Thyroid gland (tissue), 4 donors: ENCODE data around the gene ZNF213. TPM values are rescaled to one million over a fixed set of nuclear protein-coding genes. Genes with fewer than 3 reads are reported as not detected.

Experiments
- DNase-seq, 2 donors: peaks; one replicate each; pipeline ENCODE4 v3.0.0-alpha.2; 2019
- H3K27ac ChIP-seq, 3 donors: fragments of 200-600 bp; sonication (generic); 1 replicate in 2 of 3; 2 replicates in 1 of 3; pipeline ENCODE4 v1.5.1; 2016 to 2019; ENCODE audit warnings: mild to moderate bottlenecking in 1 of 3, moderate library complexity in 1 of 3
- H3K27me3 ChIP-seq: fragments of 200-600 bp; sonication (generic); one replicate; pipeline ENCODE4 v1.5.1; 2019
- H3K36me3 ChIP-seq, 2 donors: fragments of 200-600 bp; sonication (generic); one replicate each; pipeline ENCODE4 v1.5.1; 2016 to 2019
- H3K4me1 ChIP-seq, 2 donors: fragments of 200-600 bp; sonication (generic); one replicate each; pipeline ENCODE4 v1.5.1; 2017 to 2019
- H3K4me3 ChIP-seq, 3 donors: fragments of 200-600 bp; sonication (generic); replicated peaks in 1 of 3; 1 replicate in 2 of 3; 2 replicates in 1 of 3; pipeline ENCODE4 v1.5.1; 2016; ENCODE audit warnings: mild to moderate bottlenecking in 1 of 3
- H3K9me3 ChIP-seq: fragments of 200-600 bp; sonication (generic); one replicate; pipeline ENCODE4 v1.5.1; 2017
- POLR2A ChIP-seq, 2 donors: fragments of 450-650 bp; IDR thresholded peaks; one replicate each; pipeline ENCODE4 v1.6.1; 2017; ENCODE audit warnings: antibody characterized with exemption in 2 of 2, mild to moderate bottlenecking in 2 of 2, moderate library complexity in 1 of 2
- WGBS, 2 donors: methylation state at CpG; one replicate each; pipeline ENCODE4 v1.1.5; 2017; 5-methylcytosine and 5-hydroxymethylcytosine counted together
- intact Hi-C: fragments of 100-400 bp; cut with DNase I; formaldehyde crosslinking; loops from one replicate; pipeline ENCODE4 v1.15.1; 2023
- total RNA-seq, 4 donors: library from RNA; depleted of rRNA; stranded (reverse); fragments of >200 nt; gene quantifications; one replicate each; pipeline ENCODE4 v1.2.3, GENCODE V29; 2016
- TF ChIP-seq, protein P1 (sequence below), 6 experiments: fragments of 200-600 bp in 3 of 6; fragments of 450-650 bp in 3 of 6; sonication (generic) in 3 of 6; IDR thresholded peaks; one replicate each; pipeline ENCODE4 v1.5.1; 2016 to 2019; ENCODE audit warnings: antibody characterized with exemption in 6 of 6, mild to moderate bottlenecking in 2 of 6, inconsistent platforms in 1 of 6, moderate library complexity in 1 of 6

The ZNF213 gene
- total RNA-seq, 4 donors from 2014 or later: 5.2 to 10.2 (median 8.7) TPM

DNA sequence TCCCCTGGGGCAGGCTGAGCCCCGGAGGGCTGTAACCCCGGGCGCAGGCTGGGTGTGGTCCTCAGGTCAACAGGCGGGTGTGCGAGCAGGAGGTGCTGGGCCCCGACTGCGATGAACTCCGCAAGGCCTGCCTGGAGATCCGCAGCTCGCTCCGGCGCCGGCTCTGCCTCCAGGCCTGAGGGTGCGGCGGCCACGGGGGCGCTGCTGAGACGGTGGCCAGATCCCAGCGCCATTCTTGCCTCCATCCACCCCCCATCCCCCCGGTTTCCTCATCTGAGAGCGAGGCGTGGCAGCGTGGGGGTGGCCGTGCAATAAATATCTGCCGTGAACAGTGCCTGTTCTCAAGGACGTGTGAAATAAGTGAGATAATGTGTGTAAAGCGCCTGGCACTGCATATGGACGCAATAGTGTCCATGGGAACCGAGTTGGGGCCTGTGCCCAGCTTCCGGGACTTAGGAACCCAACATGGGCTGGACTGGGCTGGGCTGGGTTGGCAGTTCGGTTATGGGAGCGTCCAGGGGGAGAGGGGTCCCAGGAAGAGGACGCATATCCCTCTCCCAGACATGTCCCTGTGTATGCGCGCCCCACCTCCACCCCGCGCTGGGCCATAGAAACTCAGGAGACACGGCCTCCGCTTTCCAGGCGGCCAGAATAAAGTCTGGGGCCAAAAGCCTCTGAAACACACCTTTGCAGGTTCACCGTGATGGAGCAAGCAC is 15.0 kb downstream of the ZNF213 start:
- DNase-seq: peak; percentile 56 to 68
- 5 to 6% methylated on average over 6 to 21 of the region's 41 CpGs for WGBS, 2 donors
- H3K36me3 ChIP-seq: no peaks in the 10 kb centered on the region
- peak overlapping the region; percentile 80 to 88 (median 84) for H3K27ac ChIP-seq
- no peaks in the 10 kb centered on the region for H3K27me3 ChIP-seq
- intact Hi-C loops: no loop called here
- peaks cover 15 to 16% of the 10 kb centered on the region in 2 donors for H3K4me1 ChIP-seq
- H3K4me3 ChIP-seq: peak overlapping the region; percentile 30 to 69 (median 62)
- TF ChIP-seq, protein P1, sequence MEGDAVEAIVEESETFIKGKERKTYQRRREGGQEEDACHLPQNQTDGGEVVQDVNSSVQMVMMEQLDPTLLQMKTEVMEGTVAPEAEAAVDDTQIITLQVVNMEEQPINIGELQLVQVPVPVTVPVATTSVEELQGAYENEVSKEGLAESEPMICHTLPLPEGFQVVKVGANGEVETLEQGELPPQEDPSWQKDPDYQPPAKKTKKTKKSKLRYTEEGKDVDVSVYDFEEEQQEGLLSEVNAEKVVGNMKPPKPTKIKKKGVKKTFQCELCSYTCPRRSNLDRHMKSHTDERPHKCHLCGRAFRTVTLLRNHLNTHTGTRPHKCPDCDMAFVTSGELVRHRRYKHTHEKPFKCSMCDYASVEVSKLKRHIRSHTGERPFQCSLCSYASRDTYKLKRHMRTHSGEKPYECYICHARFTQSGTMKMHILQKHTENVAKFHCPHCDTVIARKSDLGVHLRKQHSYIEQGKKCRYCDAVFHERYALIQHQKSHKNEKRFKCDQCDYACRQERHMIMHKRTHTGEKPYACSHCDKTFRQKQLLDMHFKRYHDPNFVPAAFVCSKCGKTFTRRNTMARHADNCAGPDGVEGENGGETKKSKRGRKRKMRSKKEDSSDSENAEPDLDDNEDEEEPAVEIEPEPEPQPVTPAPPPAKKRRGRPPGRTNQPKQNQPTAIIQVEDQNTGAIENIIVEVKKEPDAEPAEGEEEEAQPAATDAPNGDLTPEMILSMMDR (IDR thresholded peaks at IDR 0.05): peak in 2 of 6 experiments; percentile 18 to 38
- no peak for TF ChIP-seq POLR2A (IDR thresholded peaks at IDR 0.05)
- no peaks in the 10 kb centered on the region for H3K9me3 ChIP-seq

DNA sequence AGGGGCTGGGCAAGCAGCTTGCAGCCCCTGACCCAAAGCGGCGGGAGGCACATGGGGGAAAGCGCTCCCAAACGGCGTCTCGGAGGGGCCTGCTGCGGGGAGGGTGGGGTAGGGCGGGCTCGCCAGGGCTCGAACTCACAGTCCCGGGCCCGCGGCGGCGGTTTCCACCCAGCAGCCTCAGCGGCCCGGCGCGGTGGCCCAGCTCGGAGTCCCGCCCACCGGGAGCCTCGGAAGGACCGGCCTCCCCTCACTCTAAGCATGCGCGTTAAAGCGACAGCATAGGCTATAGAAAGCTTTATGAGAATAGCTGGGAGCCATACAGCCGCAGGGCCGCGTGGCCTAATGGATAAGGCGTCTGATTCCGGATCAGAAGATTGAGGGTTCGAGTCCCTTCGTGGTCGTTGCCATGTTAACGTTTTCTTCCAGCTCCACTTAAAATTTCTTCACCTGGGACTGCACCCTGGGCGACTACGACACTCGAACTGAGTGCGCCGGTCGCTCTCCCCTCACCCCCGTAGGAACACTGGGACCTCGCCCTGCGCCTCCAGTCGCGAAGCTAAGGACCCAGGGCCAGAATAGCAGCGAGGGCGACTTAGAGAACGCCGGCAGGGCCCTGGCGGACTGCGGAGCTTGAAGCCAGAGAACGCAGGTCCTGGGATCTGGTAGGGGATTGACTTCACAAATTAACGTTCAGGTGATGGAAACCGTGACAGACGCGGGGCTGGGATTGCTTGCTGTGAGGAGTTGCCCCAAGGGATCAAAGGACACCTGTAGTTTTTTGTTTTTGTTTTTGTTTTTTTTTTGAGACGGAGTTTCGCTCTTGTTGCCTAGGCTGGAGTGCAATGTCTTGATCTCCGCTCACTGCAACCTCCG is 15.8 kb downstream of the ZNF213 start:
- H3K4me3 ChIP-seq: peak overlapping the region; percentile 30 to 69 (median 62)
- H3K27ac ChIP-seq: peak overlapping the region; percentile 80 to 88 (median 84)
- H3K9me3 ChIP-seq: no peaks in the 10 kb centered on the region
- 2 to 3% methylated on average over 33 to 46 of the region's 62 CpGs for WGBS, 2 donors
- intact Hi-C loops: no loop called here
- no peaks in the 10 kb centered on the region for H3K36me3 ChIP-seq
- TF ChIP-seq POLR2A (IDR thresholded peaks at IDR 0.05): peak in 1 of 2 donors; percentile 17
- TF ChIP-seq, protein P1 (IDR thresholded peaks at IDR 0.05): no peak
- H3K4me1 ChIP-seq: peaks cover 15 to 16% of the 10 kb centered on the region in 2 donors
- no peaks in the 10 kb centered on the region for H3K27me3 ChIP-seq
- DNase-seq: peak; percentile 96

DNA sequence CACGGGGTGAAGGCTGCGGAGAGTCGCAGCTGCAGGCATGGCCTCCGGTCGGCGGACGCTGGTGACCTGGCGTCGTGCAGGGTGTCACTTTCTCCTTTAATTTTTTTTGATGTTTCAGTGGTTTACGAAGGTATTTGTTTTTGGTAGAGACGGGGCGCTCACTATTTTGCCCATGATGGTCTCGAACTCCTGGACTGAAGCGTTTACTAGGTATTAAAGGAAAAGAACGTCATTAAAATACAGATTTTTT is 17.1 kb downstream of the ZNF213 start:
- no peak for DNase-seq
- Histone ChIP-seq H3K9me3 (no peaks in the 10 kb centered on the region), H3K27ac (no peak overlapping the region), H3K4me1 (peaks cover 15 to 16% of the 10 kb centered on the region in 2 donors), H3K27me3 (no peaks in the 10 kb centered on the region), H3K4me3 (peak overlapping the region in 1 of 3 donors; percentile 24), H3K36me3 (no peaks in the 10 kb centered on the region)
- WGBS, 2 donors: 6 to 10% methylated on average over 15 of the region's 15 CpGs
- no peak for TF ChIP-seq POLR2A (IDR thresholded peaks at IDR 0.05)
- TF ChIP-seq, protein P1 (IDR thresholded peaks at IDR 0.05): no peak
- intact Hi-C loops: no loop called here

DNA sequence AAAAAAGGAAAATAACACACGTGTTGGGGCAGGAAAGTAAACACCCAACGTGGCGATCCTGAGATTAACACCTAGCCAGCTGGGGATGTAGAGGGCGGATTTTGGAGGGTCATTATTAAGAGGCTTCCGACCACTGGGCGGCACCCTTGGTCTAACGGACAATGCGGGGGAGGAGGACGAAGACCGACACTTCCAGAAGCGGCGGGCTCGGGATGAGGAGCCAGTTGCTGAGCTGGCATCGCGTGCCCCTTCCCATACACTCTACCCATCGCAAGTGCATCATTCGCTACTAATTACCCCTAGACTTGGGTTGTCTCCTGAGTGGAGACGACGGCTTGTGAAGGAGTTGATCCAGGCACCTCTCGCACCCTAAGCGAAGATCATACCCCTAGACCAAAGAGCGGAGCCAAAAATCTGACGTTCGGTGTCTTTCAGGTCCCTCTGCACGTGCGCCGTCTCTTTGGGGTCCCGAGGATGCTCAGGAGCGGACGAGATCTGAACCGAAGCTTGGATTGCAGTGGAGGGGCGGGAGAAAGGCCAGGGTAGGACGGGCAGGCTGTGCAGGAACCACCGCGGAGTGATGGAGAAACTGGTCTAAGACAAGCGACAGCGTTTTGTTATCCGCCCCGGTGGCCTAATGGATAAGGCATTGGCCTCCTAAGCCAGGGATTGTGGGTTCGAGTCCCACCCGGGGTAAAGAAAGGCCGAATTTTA is 17.6 kb downstream of the ZNF213 start:
- peak overlapping the region in 2 of 3 donors; percentile 22 to 33 for H3K27ac ChIP-seq
- DNase-seq: peak; percentile 85 to 86

More for the DNA sequence above, 17.6 kb downstream of the ZNF213 start:
- H3K27me3 ChIP-seq: no peaks in the 10 kb centered on the region
- H3K4me1 ChIP-seq: peaks cover 18% of the 10 kb centered on the region in 2 donors
- 1 to 4% methylated on average over 29 to 42 of the region's 42 CpGs for WGBS, 2 donors
- no peaks in the 10 kb centered on the region for H3K9me3 ChIP-seq
- intact Hi-C loops: no loop called here
- H3K36me3 ChIP-seq: no peaks in the 10 kb centered on the region
- H3K4me3 ChIP-seq: peak overlapping the region in 1 of 3 donors; percentile 24
- no peak for TF ChIP-seq POLR2A (IDR thresholded peaks at IDR 0.05)
- TF ChIP-seq, protein P1 (IDR thresholded peaks at IDR 0.05): peak in 2 of 6 experiments; percentile 15 to 17
